ENCODE measurements around the gene CPO.

Gene CPO

DNA sequence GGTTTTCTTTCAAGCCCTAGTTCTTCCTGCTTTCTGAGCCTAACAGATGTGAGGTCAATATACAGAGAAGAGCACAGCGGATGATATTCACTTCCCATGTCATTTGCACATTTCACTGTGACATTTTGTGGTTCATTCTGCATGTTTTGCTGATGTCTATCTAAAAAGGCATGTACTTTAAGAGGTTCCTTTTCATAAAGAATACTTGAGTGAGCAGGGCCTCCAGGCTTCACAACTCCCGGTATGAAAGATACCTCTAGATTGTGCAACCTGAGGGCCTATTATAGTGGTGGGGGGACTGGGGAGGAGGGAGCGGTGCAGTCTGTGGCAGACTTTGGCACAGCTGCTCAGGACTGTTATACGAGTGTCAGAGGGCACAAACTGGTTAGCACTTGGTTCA lies 54.6 kb downstream of the CPO start:
- TF ChIP-seq, protein P1, sequence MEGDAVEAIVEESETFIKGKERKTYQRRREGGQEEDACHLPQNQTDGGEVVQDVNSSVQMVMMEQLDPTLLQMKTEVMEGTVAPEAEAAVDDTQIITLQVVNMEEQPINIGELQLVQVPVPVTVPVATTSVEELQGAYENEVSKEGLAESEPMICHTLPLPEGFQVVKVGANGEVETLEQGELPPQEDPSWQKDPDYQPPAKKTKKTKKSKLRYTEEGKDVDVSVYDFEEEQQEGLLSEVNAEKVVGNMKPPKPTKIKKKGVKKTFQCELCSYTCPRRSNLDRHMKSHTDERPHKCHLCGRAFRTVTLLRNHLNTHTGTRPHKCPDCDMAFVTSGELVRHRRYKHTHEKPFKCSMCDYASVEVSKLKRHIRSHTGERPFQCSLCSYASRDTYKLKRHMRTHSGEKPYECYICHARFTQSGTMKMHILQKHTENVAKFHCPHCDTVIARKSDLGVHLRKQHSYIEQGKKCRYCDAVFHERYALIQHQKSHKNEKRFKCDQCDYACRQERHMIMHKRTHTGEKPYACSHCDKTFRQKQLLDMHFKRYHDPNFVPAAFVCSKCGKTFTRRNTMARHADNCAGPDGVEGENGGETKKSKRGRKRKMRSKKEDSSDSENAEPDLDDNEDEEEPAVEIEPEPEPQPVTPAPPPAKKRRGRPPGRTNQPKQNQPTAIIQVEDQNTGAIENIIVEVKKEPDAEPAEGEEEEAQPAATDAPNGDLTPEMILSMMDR (IDR thresholded peaks at IDR 0.05; ENCODE audit: low read depth, low read length, missing control alignments), result no peak
- DNase-seq (ENCODE audit: low read depth), result no peak
- in situ Hi-C loops (cut with HindIII; ENCODE audit: low sequenced_read_pairs), result loop anchor here (25.0 kb wide), 1 partner anchor 493 kb away; no protein-coding TSS in a partner anchor
- no peak overlapping the region for H3K4me3 ChIP-seq (ENCODE audit: low read depth, low read length)

DNA sequence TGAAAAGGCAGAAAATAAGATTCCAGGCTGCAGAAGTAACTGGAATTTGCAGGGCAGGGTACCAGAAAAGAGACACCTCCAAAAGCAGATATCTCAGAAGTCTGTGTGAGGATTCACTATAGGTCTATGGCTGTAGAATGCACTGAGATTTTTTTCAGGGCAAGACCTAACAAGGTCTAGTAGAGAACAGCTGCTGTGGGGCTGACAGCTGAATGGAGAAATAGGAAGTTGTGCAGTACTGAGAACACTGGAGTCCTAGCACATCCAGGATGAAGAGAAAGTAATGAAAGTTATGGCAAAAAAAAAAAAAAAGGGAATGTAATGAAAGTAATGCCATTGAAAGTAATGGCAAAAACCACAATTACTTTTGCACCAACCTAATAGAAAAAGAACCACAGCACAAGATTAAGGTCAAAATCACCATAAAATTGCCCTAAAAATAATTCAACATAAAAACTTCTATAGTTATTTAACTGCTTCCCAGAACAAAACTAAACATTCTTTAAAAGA lies 57.3 kb downstream of the CPO start:
- H3K4me3 ChIP-seq (ENCODE audit: low read depth, low read length), result no peak overlapping the region
- TF ChIP-seq, protein P1 (IDR thresholded peaks at IDR 0.05; ENCODE audit: low read depth, low read length, missing control alignments), result no peak
- no peak for DNase-seq (ENCODE audit: low read depth)
- in situ Hi-C loops (cut with HindIII; ENCODE audit: low sequenced_read_pairs), result loop anchor here (25.0 kb wide), 1 partner anchor 491 kb away; no protein-coding TSS in a partner anchor

DNA sequence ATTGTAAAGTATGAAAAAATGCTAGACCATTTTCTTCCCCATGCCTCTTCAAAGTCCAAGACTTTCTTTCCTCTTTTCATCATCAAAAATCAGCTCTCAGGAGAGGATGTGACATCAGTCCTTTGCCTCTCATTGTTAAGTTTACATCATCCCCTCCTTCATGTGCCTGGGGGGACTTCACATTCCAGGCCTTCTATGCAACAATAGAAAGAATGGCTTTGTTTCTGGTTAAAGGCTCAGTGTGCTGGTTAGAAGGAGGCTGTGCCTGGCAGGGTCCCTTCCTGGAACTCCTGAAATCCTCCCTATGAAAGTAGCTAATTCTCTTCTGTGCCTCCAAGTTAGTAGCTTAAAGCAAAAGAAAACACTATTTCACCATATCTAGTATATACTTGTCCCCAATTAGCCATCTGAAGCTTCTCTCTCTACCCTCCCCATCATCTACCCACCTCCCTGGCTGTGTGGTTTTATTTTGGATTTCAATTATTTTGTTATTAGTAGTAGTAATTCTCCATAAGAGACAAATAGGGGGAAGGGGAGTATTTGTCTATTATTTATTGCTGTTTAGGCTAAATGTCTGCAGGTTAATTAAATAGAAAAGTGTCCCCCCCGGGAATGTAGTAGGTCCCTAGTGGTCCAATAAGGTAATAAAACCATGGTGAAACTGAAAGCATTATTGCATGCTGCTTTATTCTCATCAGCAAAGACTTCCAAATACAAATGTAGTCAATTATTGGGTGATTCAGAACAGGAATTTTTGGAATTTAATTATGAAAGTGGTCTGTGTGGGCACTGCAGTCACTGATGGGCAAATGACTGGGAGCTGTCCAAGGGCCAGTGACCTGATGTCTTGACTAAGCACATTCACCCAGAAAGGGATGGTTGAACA lies 69.0 kb downstream of the CPO start:
- TF ChIP-seq, protein P1 (IDR thresholded peaks at IDR 0.05; ENCODE audit: low read depth, low read length, missing control alignments), result peak; percentile 29
- no peak for DNase-seq (ENCODE audit: low read depth)
- in situ Hi-C loops (cut with HindIII; ENCODE audit: low sequenced_read_pairs), result no loop called here
- no peak overlapping the region for H3K4me3 ChIP-seq (ENCODE audit: low read depth, low read length)

DNA sequence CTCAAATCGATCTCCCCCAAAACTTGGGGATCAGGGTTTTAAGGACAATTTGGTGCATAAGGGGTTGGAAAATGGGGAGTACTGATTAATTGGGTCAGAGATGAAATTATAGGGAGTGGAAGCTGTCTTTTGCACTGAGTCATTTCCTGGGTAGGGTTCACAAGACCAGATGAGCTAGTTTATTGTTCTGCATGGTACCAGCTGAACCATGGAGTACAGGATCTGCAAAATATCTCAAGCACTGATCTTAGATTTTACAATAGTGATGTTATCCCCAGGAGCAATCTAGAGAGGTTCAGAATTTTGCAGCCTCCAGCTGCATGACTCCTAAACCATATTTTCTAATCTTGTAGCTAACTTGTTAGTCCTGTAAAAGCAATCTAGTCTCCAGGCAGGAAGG lies 73.1 kb downstream of the CPO start:
- DNase-seq (ENCODE audit: low read depth), result no peak
- no peak overlapping the region for H3K4me3 ChIP-seq (ENCODE audit: low read depth, low read length)
- TF ChIP-seq, protein P1 (IDR thresholded peaks at IDR 0.05; ENCODE audit: low read depth, low read length, missing control alignments), result no peak
- in situ Hi-C loops (cut with HindIII; ENCODE audit: low sequenced_read_pairs), result no loop called here

DNA sequence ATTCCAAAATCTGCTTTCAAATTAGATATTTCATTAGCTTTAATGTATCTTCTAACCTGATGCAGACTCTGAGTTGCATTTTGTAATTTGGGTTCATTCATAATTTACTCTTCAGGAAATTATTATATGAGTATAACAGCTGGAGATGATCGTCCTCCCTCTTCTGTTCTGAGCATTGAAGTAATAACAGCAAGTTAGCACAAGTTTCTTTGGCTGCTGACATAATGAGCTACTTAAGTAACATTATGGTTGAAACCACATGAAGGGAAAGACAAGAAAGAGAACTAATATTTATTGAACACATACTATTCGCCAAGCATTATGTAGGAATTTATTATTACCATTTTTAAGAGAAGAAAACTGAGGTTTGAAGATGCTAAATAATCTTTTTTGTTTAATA lies 75.1 kb downstream of the CPO start:
- H3K4me3 ChIP-seq (ENCODE audit: low read depth, low read length), result no peak overlapping the region
- no peak for DNase-seq (ENCODE audit: low read depth)
- in situ Hi-C loops (cut with HindIII; ENCODE audit: low sequenced_read_pairs), result no loop called here
- TF ChIP-seq, protein P1 (IDR thresholded peaks at IDR 0.05; ENCODE audit: low read depth, low read length, missing control alignments), result no peak

DNA sequence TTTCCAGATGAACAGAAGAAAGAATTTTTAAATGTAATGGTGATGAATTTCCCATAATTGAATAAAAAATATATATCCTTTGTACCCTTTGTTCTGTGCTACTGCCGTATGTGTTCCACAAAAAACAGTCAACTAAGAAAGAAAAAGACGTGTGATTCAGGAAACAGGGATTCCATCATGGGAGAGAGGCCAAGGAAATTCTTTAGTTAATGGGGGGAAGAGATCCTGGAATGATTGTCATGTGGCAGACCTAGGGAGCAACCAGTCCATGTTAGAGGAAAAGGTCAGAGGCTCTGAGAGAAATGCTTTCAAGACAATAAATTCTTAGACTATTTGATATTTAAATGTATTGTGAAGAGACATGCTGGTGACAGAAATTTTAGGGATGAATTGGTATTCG lies 76.6 kb downstream of the CPO start:
- TF ChIP-seq, protein P1 (IDR thresholded peaks at IDR 0.05; ENCODE audit: low read depth, low read length, missing control alignments), result no peak
- no peak for DNase-seq (ENCODE audit: low read depth)
- H3K4me3 ChIP-seq (ENCODE audit: low read depth, low read length), result no peak overlapping the region
- in situ Hi-C loops (cut with HindIII; ENCODE audit: low sequenced_read_pairs), result no loop called here
